ENCODE data around the gene FGFR2.

DNA sequence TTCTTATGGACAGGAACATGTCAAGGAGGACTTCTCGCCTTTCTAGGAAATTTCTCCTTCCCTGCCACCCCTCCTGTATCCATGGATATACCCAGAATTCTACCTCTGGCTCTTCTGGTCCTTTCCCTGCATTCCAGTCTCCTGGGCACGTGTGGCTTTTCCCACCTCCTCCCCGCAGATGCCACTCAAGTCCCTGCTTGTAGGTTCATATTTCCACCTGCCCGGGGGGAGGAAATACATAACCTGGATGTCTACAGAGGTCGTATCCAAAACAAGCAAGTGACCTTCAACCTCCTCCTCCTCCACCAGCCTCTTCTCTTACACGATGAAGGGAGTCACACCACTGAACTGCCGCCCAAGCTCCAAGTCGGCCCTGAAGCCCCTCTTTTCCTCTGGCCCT, 20.7 kb downstream of the FGFR2 start:
- TF ChIP-seq CTCF (conservative IDR thresholded peaks at IDR 0.05) = no peak
- no peak for TF ChIP-seq ZFX (IDR thresholded peaks at IDR 0.05)

Data from C4-2B (cell line).